ENCODE data around the gene KRT14.
"Not testable (repeated sequence)": the region's sequence is repeated elsewhere in the genome, so short reads cannot be mapped to it uniquely, and the experiment has no call there.

Gene KRT14

DNA sequence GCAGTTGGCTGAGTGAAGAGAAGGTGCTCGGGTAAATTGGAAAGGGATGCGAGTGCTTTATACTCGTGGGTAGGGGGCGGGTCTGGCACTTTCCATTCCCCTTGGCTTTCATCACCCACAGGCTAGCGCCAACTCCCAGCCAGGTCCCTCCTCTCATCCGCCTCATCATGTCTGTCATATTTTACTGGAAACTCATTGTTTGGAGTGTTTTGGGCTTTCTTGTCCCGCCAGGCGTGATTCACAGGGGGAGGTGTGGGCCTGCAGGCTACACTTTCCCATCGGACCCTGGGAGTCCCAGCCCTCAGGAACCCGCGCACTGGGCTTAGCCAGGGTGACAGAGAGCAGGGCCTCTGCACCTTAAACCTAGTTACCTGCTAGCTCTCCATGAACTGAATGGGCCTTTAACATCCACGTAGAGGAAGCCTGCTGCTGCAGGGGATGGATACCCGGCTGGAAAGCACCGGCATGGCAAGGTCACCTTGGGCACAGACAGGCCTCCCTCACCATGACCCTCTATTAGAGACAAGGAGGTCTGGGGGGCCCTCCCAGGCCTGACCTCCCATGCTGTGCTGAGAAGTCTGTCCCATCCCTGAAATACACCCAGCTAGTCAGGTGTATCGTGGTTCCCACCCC, at the start of gene KRT14:
KRT14 (minus strand) TSS at position 33 of the 633 bp plus-strand sequence. CDS start 61 bp downstream, outside the sequence.
- H3K9me3 ChIP-seq, result no peaks in the 10 kb centered on the region
- no peaks in the 10 kb centered on the region for H3K4me1 ChIP-seq
- no peaks in the 10 kb centered on the region for H3K36me3 ChIP-seq (replicated peaks)
- no peak within 1 kb of the TSS for H3K4me3 ChIP-seq
- peaks cover 3% of the 10 kb centered on the region; the same call in 1 of the 2 replicates for H3K27me3 ChIP-seq (ENCODE audit: low read depth)
- in situ Hi-C loops (cut with MboI; ENCODE audit: low sequenced_read_pairs), result no loop called here
- DNase-seq (ENCODE audit: low spot score in 2 of 2), result no peak

DNA sequence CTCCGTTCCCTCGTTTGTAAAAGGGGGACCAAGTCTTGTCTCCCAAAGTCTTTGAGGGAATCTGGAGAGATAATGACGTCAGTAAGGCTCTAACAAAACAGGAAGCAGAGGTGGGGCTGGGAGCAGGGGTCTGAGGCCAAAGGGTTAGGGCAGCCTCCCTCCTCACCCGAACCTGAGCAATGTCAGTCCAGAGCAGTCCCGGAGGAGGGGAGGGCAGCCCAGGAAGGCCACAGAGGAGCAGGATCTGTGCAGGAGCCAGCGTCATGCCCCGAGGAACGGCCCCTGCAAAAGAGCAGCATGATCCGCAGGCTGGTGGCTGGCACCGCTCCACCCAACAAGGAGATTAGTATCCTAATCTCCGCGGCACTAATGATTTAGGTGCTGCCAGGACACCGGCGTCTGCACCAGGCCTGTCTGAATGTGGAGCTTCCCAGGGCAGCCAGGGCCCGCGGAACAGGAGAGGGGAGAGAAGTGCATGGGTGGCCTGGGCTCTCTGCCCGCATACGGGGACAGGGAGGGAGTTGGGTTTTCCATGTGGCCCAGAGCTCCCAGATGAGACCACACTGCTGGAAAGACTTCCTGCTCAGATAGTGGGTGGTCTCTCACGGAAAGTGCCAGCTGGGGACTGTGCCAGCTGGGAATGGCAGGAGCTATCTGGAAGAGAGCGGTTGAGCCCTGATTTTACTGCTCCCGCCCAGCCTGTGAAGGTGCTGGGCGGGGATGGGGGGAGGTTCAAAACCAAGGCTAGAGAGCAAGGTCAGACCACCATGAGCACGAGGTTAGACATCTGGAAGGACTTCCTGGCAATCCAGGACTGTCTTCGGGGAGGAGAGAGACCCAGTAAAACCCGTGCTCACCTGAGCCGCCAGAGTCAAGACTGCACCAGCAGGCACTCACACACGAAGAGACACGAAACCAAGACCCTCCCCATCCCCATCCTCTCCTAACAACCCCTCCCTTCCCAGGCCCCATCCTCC, 48.7 kb upstream of the KRT14 start:
- Histone ChIP-seq H3K36me3 (replicated peaks) (no peaks in the 10 kb centered on the region), H3K9me3 (no peaks in the 10 kb centered on the region), H3K4me1 (no peaks in the 10 kb centered on the region), H3K27me3 (ENCODE audit: low read depth) (no peaks in the 10 kb centered on the region), H3K4me3 (no peak overlapping the region)
- no peak for DNase-seq (ENCODE audit: low spot score in 2 of 2)
- in situ Hi-C loops (cut with MboI; ENCODE audit: low sequenced_read_pairs), result no loop called here

DNA sequence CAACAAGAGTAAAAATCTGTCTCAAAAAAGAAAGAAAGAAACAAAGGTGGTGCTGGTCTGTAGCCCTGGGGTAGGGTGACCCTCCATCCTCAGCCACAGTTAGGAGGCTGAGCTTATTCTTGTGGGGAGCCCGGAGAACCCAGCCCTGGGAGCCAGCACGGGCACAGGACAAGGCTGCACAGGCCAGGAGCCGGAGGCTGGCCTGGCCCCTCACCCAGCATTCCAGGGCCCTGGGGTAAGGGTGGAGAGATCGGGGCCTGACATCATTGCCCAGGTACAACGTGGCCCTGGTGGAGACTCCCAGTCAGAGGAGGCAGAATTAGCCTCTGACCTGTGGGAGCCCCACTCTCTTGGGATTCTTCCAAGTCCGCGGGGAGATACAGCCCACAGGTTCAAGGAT, 47.9 kb upstream of the KRT14 start:
- no peaks in the 10 kb centered on the region for H3K4me1 ChIP-seq
- no peaks in the 10 kb centered on the region for H3K27me3 ChIP-seq (ENCODE audit: low read depth)
- H3K4me3 ChIP-seq, result no peak overlapping the region
- no peaks in the 10 kb centered on the region for H3K9me3 ChIP-seq
- DNase-seq (ENCODE audit: low spot score in 2 of 2), result no peak
- in situ Hi-C loops (cut with MboI; ENCODE audit: low sequenced_read_pairs), result no loop called here
- no peaks in the 10 kb centered on the region for H3K36me3 ChIP-seq (replicated peaks)

DNA sequence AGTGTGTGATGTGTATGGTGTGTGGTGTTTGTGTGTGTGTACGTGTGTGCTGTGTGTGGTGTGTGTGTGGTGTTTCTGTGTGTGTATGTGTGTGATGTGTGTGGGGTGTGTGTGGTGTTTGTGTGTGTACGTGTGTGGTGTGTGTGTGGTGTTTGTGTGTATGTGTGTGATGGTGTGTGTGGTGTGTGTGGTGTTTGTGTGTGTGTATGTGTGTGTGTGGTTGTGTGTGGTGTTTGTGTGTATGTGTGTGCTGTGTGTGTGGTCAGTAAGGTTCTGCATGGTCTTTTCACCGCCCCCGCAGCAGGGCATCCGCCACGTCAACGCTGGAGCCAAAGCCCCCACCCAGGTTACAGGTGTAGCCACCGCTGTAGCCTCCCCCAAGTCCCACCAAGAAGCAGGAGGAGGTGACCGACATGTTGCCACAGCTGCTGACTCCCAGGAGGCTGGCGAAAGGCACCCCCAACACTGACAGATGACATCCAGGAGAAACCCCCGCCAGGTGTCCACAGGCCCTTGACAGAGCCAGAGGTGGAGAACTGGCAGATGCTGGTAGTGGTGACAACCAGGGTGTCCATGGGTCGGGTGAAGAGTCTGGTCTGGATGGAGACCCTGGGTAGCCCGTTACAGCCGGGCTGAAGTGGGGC, 47.0 kb upstream of the KRT14 start:
- Histone ChIP-seq H3K9me3 (no peaks in the 10 kb centered on the region), H3K4me3 (no peak overlapping the region)
- in situ Hi-C loops (cut with MboI; ENCODE audit: low sequenced_read_pairs), result no loop called here

DNA sequence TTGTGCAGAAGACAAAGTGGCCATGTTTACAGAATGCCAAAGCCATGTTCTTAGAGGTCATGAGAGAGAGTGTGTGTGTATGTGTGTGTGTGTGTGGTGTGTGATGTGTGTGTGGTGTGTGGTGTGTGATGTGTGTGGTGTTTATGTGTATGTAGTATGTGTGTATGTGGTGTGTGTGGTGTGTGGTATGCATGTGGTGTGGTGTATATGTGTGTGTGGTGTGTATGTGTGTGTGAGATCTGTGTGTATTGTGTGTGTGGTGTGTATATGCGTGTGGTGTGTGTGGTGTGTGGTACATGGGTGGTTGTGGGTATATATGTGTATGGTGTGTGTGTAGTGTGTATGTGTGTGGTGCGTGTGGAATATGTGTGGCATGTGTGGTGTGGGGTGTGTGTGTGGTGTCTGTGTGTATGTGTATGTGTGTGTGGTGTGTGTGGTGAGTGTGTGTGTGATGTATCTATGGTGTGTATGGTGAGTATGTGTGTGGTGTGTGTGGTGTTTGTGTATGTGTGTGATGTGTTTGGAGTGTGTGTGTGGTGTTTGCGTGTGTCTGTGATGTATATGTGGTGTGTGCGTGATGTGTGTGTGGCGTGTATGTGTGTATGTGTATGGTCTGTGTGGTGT, 45.9 kb upstream of the KRT14 start:
- Histone ChIP-seq H3K36me3 (replicated peaks) (no peaks in the 10 kb centered on the region), H3K9me3 (no peaks in the 10 kb centered on the region), H3K4me1 (no peaks in the 10 kb centered on the region), H3K27me3 (ENCODE audit: low read depth) (no peaks in the 10 kb centered on the region), H3K4me3 (no peak overlapping the region)
- in situ Hi-C loops (cut with MboI; ENCODE audit: low sequenced_read_pairs), result no loop called here
- DNase-seq (ENCODE audit: low spot score in 2 of 2), result no peak

More for the DNA sequence above, 47.0 kb upstream of the KRT14 start:
- H3K36me3 ChIP-seq (replicated peaks), result no peaks in the 10 kb centered on the region
- H3K4me1 ChIP-seq, result no peaks in the 10 kb centered on the region
- H3K27me3 ChIP-seq (ENCODE audit: low read depth), result no peaks in the 10 kb centered on the region
- DNase-seq (ENCODE audit: low spot score in 2 of 2), result peak in 1 of 2 experiments; percentile 23

DNA sequence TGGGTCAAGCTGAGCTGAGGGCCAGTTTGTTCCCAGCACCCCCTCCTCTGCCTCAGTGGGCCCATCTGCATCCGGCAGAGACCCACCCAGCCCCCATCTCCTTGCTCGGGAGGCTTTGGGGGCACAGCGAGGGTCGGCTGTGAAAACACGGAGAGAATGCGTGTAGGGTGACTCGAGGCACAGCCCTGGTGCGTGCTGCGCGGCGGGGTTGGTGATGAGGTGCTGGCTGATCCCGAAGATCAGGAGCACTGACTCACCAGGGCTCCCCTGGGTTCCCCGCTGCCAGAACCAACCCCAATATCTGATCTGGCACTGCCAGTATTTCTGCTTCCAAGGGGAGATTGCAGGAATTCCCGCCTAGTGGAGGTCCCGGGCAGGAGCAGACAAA, 45.2 kb upstream of the KRT14 start:
- Histone ChIP-seq H3K9me3 (no peaks in the 10 kb centered on the region), H3K27me3 (ENCODE audit: low read depth) (no peaks in the 10 kb centered on the region), H3K4me3 (no peak overlapping the region), H3K4me1 (no peaks in the 10 kb centered on the region), H3K36me3 (replicated peaks) (no peaks in the 10 kb centered on the region)
- in situ Hi-C loops (cut with MboI; ENCODE audit: low sequenced_read_pairs), result no loop called here
- DNase-seq (ENCODE audit: low spot score in 2 of 2), result no peak

DNA sequence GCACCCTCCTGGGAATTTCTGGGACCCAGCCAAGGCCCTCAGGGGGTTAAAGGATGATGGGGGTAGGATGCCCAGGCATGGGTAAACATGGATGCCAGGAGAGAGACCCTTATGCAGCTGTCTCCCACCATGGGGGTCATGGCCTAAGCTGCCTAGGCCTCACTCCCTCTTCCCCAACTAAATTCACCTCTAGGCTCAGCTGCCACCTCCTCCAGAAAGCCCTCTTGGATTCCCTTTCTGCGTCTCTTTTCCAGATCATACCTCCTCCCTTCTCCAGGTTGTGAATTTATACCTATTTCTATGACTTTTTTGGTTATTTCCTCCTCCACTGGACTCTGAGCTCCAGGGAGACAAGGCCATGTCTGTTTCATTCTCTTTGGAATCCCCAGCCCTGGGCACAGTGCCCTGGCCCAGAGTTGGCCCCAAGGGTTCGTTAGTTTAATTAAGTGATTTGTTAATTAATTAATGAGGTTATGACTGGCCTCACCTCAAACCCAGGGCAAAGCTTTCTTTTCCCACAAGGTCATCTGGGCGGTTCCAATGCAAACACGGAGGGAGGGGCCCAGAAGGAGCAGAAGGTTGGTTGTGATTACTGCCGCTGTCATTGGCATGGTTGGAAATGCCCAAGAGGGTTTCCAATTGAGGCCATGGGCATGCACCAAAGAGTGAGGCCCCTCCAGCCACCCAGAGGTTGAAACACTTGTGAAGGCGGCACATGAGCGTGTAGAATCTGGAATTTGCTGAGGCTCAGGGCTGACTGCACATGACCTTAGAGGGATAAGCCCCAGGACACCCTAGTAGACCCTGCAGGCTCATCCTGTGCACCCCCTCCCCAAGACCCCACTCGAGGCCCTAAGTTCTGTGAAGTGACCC, 44.6 kb upstream of the KRT14 start:
- Histone ChIP-seq H3K9me3 (no peaks in the 10 kb centered on the region), H3K36me3 (replicated peaks) (no peaks in the 10 kb centered on the region), H3K4me3 (no peak overlapping the region), H3K27me3 (ENCODE audit: low read depth) (no peaks in the 10 kb centered on the region), H3K4me1 (no peaks in the 10 kb centered on the region)
- DNase-seq (ENCODE audit: low spot score in 2 of 2), result no peak
- in situ Hi-C loops (cut with MboI; ENCODE audit: low sequenced_read_pairs), result no loop called here

DNA sequence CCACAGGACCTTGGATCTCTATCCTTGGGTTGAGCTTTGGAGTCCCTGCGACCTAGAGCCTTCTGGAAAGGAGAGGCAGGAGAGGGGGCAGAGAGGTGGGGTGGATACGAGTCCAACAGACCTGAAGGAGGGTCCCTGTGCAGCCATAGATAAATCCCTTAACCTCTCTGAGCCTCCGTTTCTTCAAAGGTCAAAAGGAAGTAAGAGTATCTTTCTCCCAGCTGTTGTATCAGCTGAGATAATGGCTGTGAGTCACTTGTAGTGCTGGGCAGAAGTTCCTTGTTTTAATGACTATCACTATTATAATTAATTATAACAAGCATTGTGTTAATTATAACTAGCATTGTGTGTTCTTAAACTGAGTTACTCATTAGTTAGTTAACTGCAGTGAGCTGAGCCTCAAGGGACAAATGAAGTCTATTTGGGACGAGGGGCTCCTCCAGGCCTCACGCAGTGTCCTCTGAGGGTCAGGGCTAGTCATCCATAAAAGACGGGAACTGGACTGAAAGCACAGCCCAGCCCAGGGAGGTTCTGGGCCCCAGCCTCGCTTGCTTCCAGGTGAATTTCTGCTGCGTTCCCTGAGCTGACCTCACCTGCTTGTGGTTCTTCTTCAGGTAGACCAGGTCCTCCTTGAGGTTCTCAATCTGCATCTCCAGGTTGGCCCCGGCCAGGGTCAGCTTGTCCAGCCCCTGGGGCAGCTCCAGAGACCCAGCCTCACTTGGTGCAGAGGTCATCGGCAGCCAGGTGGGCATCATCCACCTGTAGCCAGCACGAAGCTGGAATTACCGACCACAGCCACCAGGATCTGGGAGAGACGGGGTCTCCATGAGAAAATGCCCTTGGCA, 43.4 kb upstream of the KRT14 start:
- H3K4me3 ChIP-seq, result no peak overlapping the region
- in situ Hi-C loops (cut with MboI; ENCODE audit: low sequenced_read_pairs), result no loop called here
- no peaks in the 10 kb centered on the region for H3K9me3 ChIP-seq
- H3K36me3 ChIP-seq (replicated peaks), result no peaks in the 10 kb centered on the region
- no peaks in the 10 kb centered on the region for H3K4me1 ChIP-seq
- no peak for DNase-seq (ENCODE audit: low spot score in 2 of 2)
- no peaks in the 10 kb centered on the region for H3K27me3 ChIP-seq (ENCODE audit: low read depth)

DNA sequence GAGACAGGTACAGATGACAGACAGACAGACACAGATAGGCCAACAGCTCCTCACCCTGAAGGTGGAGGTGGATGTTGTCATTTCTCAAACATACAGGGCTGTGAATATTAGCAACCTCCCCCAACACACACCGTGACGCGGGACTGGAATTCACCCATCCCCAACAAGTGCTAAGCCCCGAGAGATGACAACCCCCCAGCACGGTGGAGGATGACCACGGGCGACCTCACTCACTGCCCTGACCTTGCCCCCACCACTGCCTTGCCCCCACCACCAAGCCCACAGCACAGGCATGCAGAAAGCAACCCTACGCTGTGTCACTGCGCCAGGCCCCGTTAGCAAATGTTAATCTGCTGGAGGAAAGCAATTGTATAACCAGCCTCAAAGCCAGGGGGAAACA, 42.6 kb upstream of the KRT14 start:
- in situ Hi-C loops (cut with MboI; ENCODE audit: low sequenced_read_pairs), result no loop called here
- H3K4me3 ChIP-seq, result no peak overlapping the region
- H3K9me3 ChIP-seq, result no peaks in the 10 kb centered on the region
- no peak for DNase-seq (ENCODE audit: low spot score in 2 of 2)
- H3K27me3 ChIP-seq (ENCODE audit: low read depth), result no peaks in the 10 kb centered on the region
- no peaks in the 10 kb centered on the region for H3K36me3 ChIP-seq (replicated peaks)
- no peaks in the 10 kb centered on the region for H3K4me1 ChIP-seq

DNA sequence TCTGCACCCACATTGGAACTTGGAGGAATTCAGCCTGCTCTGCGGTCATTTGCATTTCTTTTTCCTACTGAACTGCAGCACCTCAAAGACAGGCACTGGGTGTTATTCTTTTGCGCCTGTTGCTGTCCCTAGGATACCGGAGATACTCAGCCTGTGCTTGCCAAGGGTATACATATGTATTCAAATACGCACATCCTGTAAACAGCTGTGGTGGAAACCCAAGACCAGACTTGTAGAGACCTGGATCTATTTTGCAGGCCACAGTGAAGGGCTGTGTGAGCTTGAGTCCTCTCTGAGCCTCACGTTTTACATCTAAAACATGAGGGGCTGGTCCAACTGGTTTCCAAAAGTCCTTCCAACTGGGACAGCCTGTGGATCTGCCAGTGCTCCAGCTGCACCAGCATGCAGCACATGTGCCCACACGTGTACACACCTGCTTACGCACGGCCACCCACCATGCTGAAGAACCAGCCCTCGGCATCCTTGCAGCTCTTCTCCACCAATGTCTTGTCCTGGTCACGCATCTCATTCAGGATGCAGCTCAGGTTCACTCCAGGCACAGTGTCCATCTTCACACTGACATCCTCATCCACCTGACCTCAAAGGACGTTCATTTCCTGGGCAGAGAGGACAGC, 42.0 kb upstream of the KRT14 start:
- H3K36me3 ChIP-seq (replicated peaks); in situ Hi-C loops (cut with MboI; ENCODE audit: low sequenced_read_pairs); DNase-seq (ENCODE audit: low spot score in 2 of 2); H3K9me3 ChIP-seq; H3K27me3 ChIP-seq (ENCODE audit: low read depth); H3K4me1 ChIP-seq; H3K4me3 ChIP-seq: not testable (repeated sequence)

DNA sequence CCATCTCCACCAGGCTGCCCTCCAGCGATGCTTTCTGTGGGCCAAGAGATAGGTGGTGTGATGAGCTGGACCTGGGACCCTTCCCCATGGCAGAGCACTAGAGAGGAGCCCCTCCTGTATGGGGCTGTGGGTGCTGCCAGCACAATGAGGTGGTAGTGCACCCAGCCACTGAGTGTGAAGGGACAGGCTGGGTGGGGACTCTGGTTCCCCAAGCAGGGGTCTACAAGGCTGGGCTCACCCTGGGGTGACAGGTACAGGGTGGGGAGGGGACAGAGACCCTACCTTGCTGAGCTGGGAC, 41.3 kb upstream of the KRT14 start:
- H3K4me1 ChIP-seq; H3K4me3 ChIP-seq; H3K36me3 ChIP-seq (replicated peaks); H3K27me3 ChIP-seq (ENCODE audit: low read depth); in situ Hi-C loops (cut with MboI; ENCODE audit: low sequenced_read_pairs); DNase-seq (ENCODE audit: low spot score in 2 of 2); H3K9me3 ChIP-seq: not testable (repeated sequence)

DNA sequence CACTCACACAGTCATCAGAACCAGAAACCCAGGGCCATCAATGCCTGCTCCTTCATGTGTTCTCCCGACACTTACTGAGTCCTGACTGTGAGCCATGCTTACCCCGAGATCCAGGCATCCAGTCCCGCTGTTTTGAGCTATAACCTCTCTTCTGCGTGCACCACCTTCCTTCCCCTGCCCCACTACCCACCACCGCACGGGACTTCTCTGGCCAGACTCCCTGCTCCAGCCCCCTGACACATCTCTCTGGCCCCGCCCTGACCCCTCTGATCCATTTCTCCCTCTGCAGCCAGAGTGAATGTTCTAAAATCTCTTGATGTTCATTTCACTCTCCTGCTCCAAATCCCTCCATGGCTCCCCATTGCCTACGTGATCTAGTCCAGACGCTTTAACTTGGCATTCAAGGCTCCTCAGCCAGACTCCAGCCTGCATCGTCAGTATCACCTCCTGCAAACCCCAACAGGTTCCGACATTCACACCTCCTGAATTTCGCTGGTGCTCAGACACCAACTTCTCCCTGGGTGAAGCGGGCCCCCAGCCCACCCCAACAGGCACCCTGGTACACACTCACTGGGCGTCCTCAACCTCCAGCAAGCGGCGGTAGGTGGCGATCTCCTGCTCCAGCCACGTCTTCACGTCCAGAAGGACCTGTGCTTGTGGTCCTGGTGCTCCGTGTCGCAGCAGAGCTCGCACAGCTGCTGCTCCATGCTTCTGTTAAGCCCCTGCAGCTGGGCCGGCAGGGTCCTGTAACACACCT, 40.8 kb upstream of the KRT14 start:
- H3K4me1 ChIP-seq, result no peaks in the 10 kb centered on the region
- H3K36me3 ChIP-seq (replicated peaks), result no peaks in the 10 kb centered on the region
- no peak for DNase-seq (ENCODE audit: low spot score in 2 of 2)
- H3K9me3 ChIP-seq, result no peaks in the 10 kb centered on the region
- H3K27me3 ChIP-seq (ENCODE audit: low read depth), result no peaks in the 10 kb centered on the region
- no peak overlapping the region for H3K4me3 ChIP-seq
- in situ Hi-C loops (cut with MboI; ENCODE audit: low sequenced_read_pairs), result no loop called here

All from HAP-1 (cell line).